Measurements from ENCODE around the gene ZIC4. TPM values are rescaled to one million over a fixed set of nuclear protein-coding genes. Genes with fewer than 3 reads are reported as not detected.

Gene ZIC4
- total RNA-seq, 3 donors from 2014 or later (not counting 1 experiment from before 2014, with no cell fraction given): not detected

GRCh38 chr3:147409143-147410115 is 3.1 kb upstream of the ZIC4 start, which contains the start of gene ZIC1:
Gene ZIC1, plus strand, starts transcription at chr3:147409365. Its CDS starts 748 bp downstream, at chr3:147410113.
- Mint-ChIP-seq H3K27me3 (ENCODE audit: low read depth in 2 of 2) (peaks cover 62 to 74% of the 10 kb centered on the region in 2 donors), H3K4me1 (peaks cover 7 to 22% of the 10 kb centered on the region in 2 donors), H3K9me3 (peaks cover 3 to 13% of the 10 kb centered on the region in 2 donors), H3K27ac (no peak within 1 kb of the TSS), H3K4me3 (peak within 1 kb of the TSS; percentile 68), H3K36me3 (peaks cover 32% of the 10 kb centered on the region)
- Histone ChIP-seq H3K9me3 (ENCODE audit: control insufficient read depth, insufficient read depth, low read length) (peaks cover 36% of the 10 kb centered on the region), H3K27me3 (ENCODE audit: control insufficient read depth, insufficient read depth, low read length) (peaks cover 77% of the 10 kb centered on the region), H3K36me3 (ENCODE audit: control insufficient read depth, insufficient read depth, low read length) (no peaks in the 10 kb centered on the region), H3K27ac (ENCODE audit: low read length) (no peak within 1 kb of the TSS), H3K4me1 (ENCODE audit: control insufficient read depth, insufficient read depth, low read length) (peaks cover 25% of the 10 kb centered on the region), H3K4me3 (ENCODE audit: low read length) (no peak within 1 kb of the TSS)
- ATAC-seq: no peak
- DNase-seq: no peak
- intact Hi-C loops (cut with micrococcal nuclease): no loop called here
- WGBS (ENCODE audit: insufficient coverage): 14% methylated on average over 80 of the region's 80 CpGs
- no peak for TF ChIP-seq CTCF (IDR thresholded peaks at IDR 0.05)

DNA sequence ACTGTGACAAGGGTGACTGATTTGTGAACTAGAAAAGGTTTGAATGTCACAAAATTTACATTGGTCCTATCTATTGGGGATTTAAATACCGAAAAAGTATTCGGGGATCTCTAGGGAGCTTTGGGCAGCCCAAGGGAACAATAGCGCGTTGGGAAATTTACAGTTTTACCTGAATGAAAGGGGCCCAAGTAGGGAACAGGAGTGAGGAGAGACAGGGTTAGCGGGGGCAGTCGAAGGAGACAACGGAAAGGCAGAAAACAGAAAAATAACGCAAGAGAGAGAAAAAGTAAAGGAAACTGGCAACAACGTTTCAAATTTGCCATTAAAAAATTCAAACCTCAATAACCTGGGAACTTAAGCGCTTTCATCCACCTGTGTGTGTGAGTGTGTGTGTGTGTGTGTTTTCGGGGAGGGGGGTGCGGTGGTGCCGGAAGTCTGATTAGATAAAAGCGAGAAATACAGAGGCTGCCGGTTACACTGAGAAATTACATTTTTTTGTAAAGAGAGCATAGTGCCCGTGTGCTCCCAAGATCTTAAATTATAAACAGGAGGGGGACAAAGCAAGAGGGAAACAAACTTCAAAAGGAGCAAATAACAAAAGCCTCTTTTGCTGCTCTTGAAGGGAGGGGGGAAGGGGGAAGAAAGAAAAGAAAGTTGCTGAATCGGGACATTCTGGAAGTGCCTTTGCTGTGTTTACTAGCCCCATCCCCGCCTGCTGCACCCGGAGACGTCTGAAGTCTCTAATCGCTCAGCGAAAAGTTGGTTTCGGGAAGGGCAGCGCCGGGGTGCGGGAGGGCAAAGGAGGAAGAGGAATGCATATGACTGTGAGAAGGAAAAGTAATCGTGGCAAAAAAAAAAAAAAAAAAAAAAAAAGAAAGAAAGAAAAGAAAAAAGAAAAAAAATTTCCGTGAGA is 2.1 kb upstream of the ZIC4 start:
- no peak for TF ChIP-seq CTCF (IDR thresholded peaks at IDR 0.05)
- Histone ChIP-seq H3K27me3 (ENCODE audit: control insufficient read depth, insufficient read depth, low read length) (peaks cover 69% of the 10 kb centered on the region), H3K4me1 (ENCODE audit: control insufficient read depth, insufficient read depth, low read length) (peaks cover 22% of the 10 kb centered on the region), H3K4me3 (ENCODE audit: low read length) (no peak overlapping the region), H3K9me3 (ENCODE audit: control insufficient read depth, insufficient read depth, low read length) (peaks cover 36% of the 10 kb centered on the region), H3K27ac (ENCODE audit: low read length) (no peak overlapping the region), H3K36me3 (ENCODE audit: control insufficient read depth, insufficient read depth, low read length) (no peaks in the 10 kb centered on the region)
- H3K27ac Mint-ChIP-seq: no peak overlapping the region
- peaks cover 34% of the 10 kb centered on the region for H3K36me3 Mint-ChIP-seq
- peaks cover 3 to 13% of the 10 kb centered on the region in 2 donors for H3K9me3 Mint-ChIP-seq
- no peak for ATAC-seq
- 17% methylated on average over 27 of the region's 28 CpGs for WGBS (ENCODE audit: insufficient coverage)
- H3K27me3 Mint-ChIP-seq (ENCODE audit: low read depth in 2 of 2): peaks cover 62 to 76% of the 10 kb centered on the region in 2 donors
- peaks cover 4 to 19% of the 10 kb centered on the region in 2 donors for H3K4me1 Mint-ChIP-seq
- intact Hi-C loops (cut with micrococcal nuclease): no loop called here
- no peak for DNase-seq
- peak overlapping the region; percentile 68 for H3K4me3 Mint-ChIP-seq

DNA sequence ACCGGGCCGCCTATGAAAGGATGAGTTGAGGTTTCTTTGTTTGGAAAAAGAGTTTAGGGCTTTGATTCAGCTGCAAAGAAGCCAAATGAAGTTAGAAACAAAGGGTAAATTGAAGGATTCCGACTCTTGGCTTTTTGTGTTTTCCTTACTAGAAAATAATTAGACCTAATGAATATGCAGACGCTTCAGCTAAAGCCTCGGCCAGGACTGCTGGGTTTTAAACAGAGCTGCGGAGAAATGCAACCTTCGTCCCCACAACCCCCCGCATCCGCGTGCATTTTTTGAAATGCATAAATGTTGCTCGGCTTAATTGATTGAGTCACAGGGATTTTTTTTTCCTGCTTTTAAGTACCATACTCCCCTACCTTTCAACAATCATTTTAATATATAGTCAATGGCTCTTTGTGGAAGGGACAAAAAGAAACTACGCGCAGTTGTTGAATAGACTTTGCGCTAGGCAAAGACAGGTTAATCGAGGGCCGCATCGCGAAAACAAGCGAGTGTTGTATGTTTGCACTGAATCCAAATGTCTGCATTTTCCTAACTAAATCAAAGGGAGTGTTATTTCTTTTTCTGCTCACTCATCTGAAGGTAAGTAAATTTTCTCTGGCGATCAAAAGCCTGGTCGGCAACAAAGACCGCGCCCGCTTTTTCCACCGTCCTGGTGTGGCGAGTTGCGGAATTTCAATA is 1.3 kb upstream of the ZIC4 start:
- Histone ChIP-seq H3K9me3 (ENCODE audit: control insufficient read depth, insufficient read depth, low read length) (peaks cover 33% of the 10 kb centered on the region), H3K36me3 (ENCODE audit: control insufficient read depth, insufficient read depth, low read length) (no peaks in the 10 kb centered on the region), H3K27me3 (ENCODE audit: control insufficient read depth, insufficient read depth, low read length) (peaks cover 64% of the 10 kb centered on the region), H3K27ac (ENCODE audit: low read length) (no peak overlapping the region), H3K4me1 (ENCODE audit: control insufficient read depth, insufficient read depth, low read length) (peaks cover 16% of the 10 kb centered on the region), H3K4me3 (ENCODE audit: low read length) (no peak overlapping the region)
- peaks cover 3 to 12% of the 10 kb centered on the region in 2 donors for H3K9me3 Mint-ChIP-seq
- ATAC-seq (no peak), DNase-seq (no peak)
- H3K27me3 Mint-ChIP-seq (ENCODE audit: low read depth in 2 of 2): peaks cover 60 to 71% of the 10 kb centered on the region in 2 donors
- peaks cover 0 to 14% of the 10 kb centered on the region in 2 donors for H3K4me1 Mint-ChIP-seq
- WGBS (ENCODE audit: insufficient coverage): 16% methylated on average over 27 of the region's 27 CpGs
- no peak overlapping the region for H3K27ac Mint-ChIP-seq
- no peak for TF ChIP-seq CTCF (IDR thresholded peaks at IDR 0.05)
- intact Hi-C loops (cut with micrococcal nuclease): no loop called here
- no peak overlapping the region for H3K4me3 Mint-ChIP-seq
- peaks cover 32% of the 10 kb centered on the region for H3K36me3 Mint-ChIP-seq
